ENCODE measurements around the gene MED28. TPM values are rescaled to one million over a fixed set of nuclear protein-coding genes. Genes with fewer than 3 reads are reported as not detected.

MED28 gene
- total and polyA plus RNA-seq, 12 donors: 4.9 to 49.4 (median 12.1) TPM

- no peaks in the 10 kb centered on the region for H3K9me3 ChIP-seq (replicated peaks in 1 of 3)
- TF ChIP-seq POLR2A (IDR thresholded peaks at IDR 0.05): no peak
- TF ChIP-seq CTCF (IDR thresholded peaks at IDR 0.05): no peak
- 64 to 83% (median 79%) methylated on average over 7 of the region's 7 CpGs for WGBS, 4 donors
- H3K27ac ChIP-seq: no peak overlapping the region
- no peaks in the 10 kb centered on the region for H3K4me1 ChIP-seq (replicated peaks in 1 of 2)
- DNase-seq: no peak
- no peaks in the 10 kb centered on the region for H3K27me3 ChIP-seq
- H3K36me3 ChIP-seq (replicated peaks in 1 of 2): peaks cover 0 to 87% of the 10 kb centered on the region in 2 donors
- H3K4me3 ChIP-seq: no peak overlapping the region
- intact Hi-C loops (cut with DNase I): no loop called here
Measured at GRCh38 chr4:17597517-17597916, 16.9 kb upstream of the MED28 start.

- no peak overlapping the region for H3K4me3 ChIP-seq
- no peaks in the 10 kb centered on the region for H3K4me1 ChIP-seq (replicated peaks in 1 of 2)
- H3K27me3 ChIP-seq: no peaks in the 10 kb centered on the region
- no peaks in the 10 kb centered on the region for H3K9me3 ChIP-seq (replicated peaks in 1 of 3)
- peaks cover 0 to 83% of the 10 kb centered on the region in 2 donors for H3K36me3 ChIP-seq (replicated peaks in 1 of 2)
- intact Hi-C loops (cut with DNase I): no loop called here
- H3K27ac ChIP-seq: no peak overlapping the region
- WGBS, 4 donors: 53 to 100% (median 95%) methylated on average over 1 of the region's 1 CpG
- no peak for TF ChIP-seq POLR2A (IDR thresholded peaks at IDR 0.05)
- TF ChIP-seq CTCF (IDR thresholded peaks at IDR 0.05): no peak
- DNase-seq: no peak
Measured at GRCh38 chr4:17599826-17600225, 14.6 kb upstream of the MED28 start.

GRCh38 chr4:17605236-17605635 lies 9.2 kb upstream of the MED28 start:
- Histone ChIP-seq H3K27ac (no peak overlapping the region), H3K9me3 (replicated peaks in 1 of 3) (no peaks in the 10 kb centered on the region), H3K36me3 (replicated peaks in 1 of 2) (peaks cover 0 to 67% of the 10 kb centered on the region in 2 donors), H3K4me1 (replicated peaks in 1 of 2) (no peaks in the 10 kb centered on the region), H3K27me3 (no peaks in the 10 kb centered on the region), H3K4me3 (no peak overlapping the region)
- intact Hi-C loops (cut with DNase I): no loop called here
- DNase-seq: no peak
- WGBS, 4 donors: 73 to 76% (median 74%) methylated on average over 3 of the region's 3 CpGs
- TF ChIP-seq POLR2A (IDR thresholded peaks at IDR 0.05) (no peak), CTCF (IDR thresholded peaks at IDR 0.05) (no peak)

- peaks cover 0 to 5% of the 10 kb centered on the region in 2 donors for H3K36me3 ChIP-seq (replicated peaks in 1 of 2)
- DNase-seq: peak in 5 of 7 donors; percentile 2 to 56 (median 18)
- H3K4me1 ChIP-seq (replicated peaks in 1 of 2): peaks cover 14 to 32% of the 10 kb centered on the region in 2 donors
- H3K27me3 ChIP-seq: no peaks in the 10 kb centered on the region
- intact Hi-C loops (cut with DNase I): no loop called here
- TF ChIP-seq CTCF (IDR thresholded peaks at IDR 0.05): no peak
- TF ChIP-seq POLR2A (IDR thresholded peaks at IDR 0.05): no peak
- H3K9me3 ChIP-seq (replicated peaks in 1 of 3): no peaks in the 10 kb centered on the region
- WGBS, 4 donors: 1 to 3% (median 2%) methylated on average over 23 of the region's 23 CpGs
- peak overlapping the region; percentile 70 to 89 (median 76) for H3K27ac ChIP-seq
- peak overlapping the region in 3 of 4 donors; percentile 19 to 78 (median 51) for H3K4me3 ChIP-seq
Measured at GRCh38 chr4:17613761-17614415, 553 bp upstream of the MED28 start.
